Natural killer cell (primary cell): ENCODE measurements around the gene ASCC2. TPM values are rescaled to one million over a fixed set of nuclear protein-coding genes. Genes with fewer than 3 reads are reported as not detected.

Experiments
- ATAC-seq, 3 donors: fragments of 150-1000 bp in 2 of 3; fragments of 200-7000 bp in 1 of 3; cut with Tn5 transposase; 1 replicate in 1 of 3; 2 replicates in 2 of 3; pipeline ENCODE4 v1.10.0; 2021; ENCODE audit warnings: mild to moderate bottlenecking in 2 of 3, moderate library complexity in 2 of 3
- DNase-seq, 2 donors: peaks; one replicate each; pipeline versions ENCODE4 v3.0.0 to v3.0.0-alpha.2; 2013 to 2021; ENCODE audit warnings: mixed read lengths in 1 of 2
- H3K27ac ChIP-seq: one replicate; pipeline ENCODE4 v1.5.1; 2013; ENCODE audit warnings: mild to moderate bottlenecking, low read length
- H3K27me3 ChIP-seq: one replicate; pipeline ENCODE4 v1.6.1; 2013; ENCODE audit warnings: low read length; ENCODE audit not compliant: control insufficient read depth, insufficient read depth
- H3K36me3 ChIP-seq: one replicate; pipeline ENCODE4 v1.6.1; 2013; ENCODE audit warnings: low read length; ENCODE audit not compliant: control insufficient read depth, insufficient read depth
- H3K4me1 ChIP-seq: one replicate; pipeline ENCODE4 v1.6.1; 2013; ENCODE audit warnings: low read length; ENCODE audit not compliant: control insufficient read depth, insufficient read depth
- H3K4me3 ChIP-seq: one replicate; pipeline ENCODE4 v1.5.1; 2013; ENCODE audit warnings: low read length
- H3K9me3 ChIP-seq: one replicate; pipeline ENCODE4 v1.6.1; 2013; ENCODE audit warnings: low read length; ENCODE audit not compliant: control insufficient read depth, insufficient read depth
- H3K27ac Mint-ChIP-seq, 2 donors: one replicate each; pipeline ENCODE4 v1.8.0; 2022; ENCODE audit warnings: mild to moderate bottlenecking in 2 of 2, mixed read lengths in 2 of 2, moderate library complexity in 1 of 2
- H3K27me3 Mint-ChIP-seq, 2 donors: one replicate each; pipeline ENCODE4 v1.8.0; 2022; ENCODE audit warnings: low read depth in 2 of 2, mixed read lengths in 2 of 2
- H3K36me3 Mint-ChIP-seq: one replicate; pipeline ENCODE4 v1.8.0; 2022; ENCODE audit warnings: mixed read lengths
- H3K4me1 Mint-ChIP-seq, 2 donors: one replicate each; pipeline ENCODE4 v1.8.0; 2022; ENCODE audit warnings: mixed read lengths in 2 of 2
- H3K4me3 Mint-ChIP-seq: one replicate; pipeline ENCODE4 v1.8.0; 2022; ENCODE audit warnings: mild to moderate bottlenecking, moderate library complexity, mixed read lengths
- H3K9me3 Mint-ChIP-seq, 2 donors: one replicate each; pipeline ENCODE4 v1.8.0; 2022; ENCODE audit warnings: mixed read lengths in 2 of 2
- WGBS: methylation state at CpG from one replicate; pipeline ENCODE4 v1.1.7; 2013; ENCODE audit warnings: missing lambda C conversion rate; ENCODE audit not compliant: insufficient coverage; 5-methylcytosine and 5-hydroxymethylcytosine counted together
- intact Hi-C: fragments of 100-400 bp; cut with micrococcal nuclease; formaldehyde crosslinking; loops from one replicate; pipeline ENCODE4 v1.14.2; 2022
- total RNA-seq, 4 donors: library from RNA; stranded (reverse); fragments of 120-200 nt in 1 of 4; gene quantifications; one replicate each; pipeline versions ENCODE4 v1.2.3 to v1.2.4, GENCODE V29; 2013 to 2022
- TF ChIP-seq, protein P1 (sequence below): fragments of 200-600 bp; IDR thresholded peaks from one replicate; pipeline ENCODE4 v1.8.0; 2022; ENCODE audit warnings: antibody characterized with exemption

The ASCC2 gene
- total RNA-seq, 3 donors from 2014 or later (not counting 1 experiment from before 2014, with no cell fraction given) = 102 to 130 (median 128) TPM

GRCh38 chr22:29819501-29819900, 18.6 kb downstream of the ASCC2 start:
- Histone ChIP-seq H3K4me1 (no peaks in the 10 kb centered on the region), H3K9me3 (no peaks in the 10 kb centered on the region), H3K4me3 (no peak overlapping the region), H3K27ac (no peak overlapping the region), H3K36me3 (peaks cover 79% of the 10 kb centered on the region), H3K27me3 (no peaks in the 10 kb centered on the region)
- TF ChIP-seq, protein P1, sequence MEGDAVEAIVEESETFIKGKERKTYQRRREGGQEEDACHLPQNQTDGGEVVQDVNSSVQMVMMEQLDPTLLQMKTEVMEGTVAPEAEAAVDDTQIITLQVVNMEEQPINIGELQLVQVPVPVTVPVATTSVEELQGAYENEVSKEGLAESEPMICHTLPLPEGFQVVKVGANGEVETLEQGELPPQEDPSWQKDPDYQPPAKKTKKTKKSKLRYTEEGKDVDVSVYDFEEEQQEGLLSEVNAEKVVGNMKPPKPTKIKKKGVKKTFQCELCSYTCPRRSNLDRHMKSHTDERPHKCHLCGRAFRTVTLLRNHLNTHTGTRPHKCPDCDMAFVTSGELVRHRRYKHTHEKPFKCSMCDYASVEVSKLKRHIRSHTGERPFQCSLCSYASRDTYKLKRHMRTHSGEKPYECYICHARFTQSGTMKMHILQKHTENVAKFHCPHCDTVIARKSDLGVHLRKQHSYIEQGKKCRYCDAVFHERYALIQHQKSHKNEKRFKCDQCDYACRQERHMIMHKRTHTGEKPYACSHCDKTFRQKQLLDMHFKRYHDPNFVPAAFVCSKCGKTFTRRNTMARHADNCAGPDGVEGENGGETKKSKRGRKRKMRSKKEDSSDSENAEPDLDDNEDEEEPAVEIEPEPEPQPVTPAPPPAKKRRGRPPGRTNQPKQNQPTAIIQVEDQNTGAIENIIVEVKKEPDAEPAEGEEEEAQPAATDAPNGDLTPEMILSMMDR = no peak
- Mint-ChIP-seq H3K9me3 (no peaks in the 10 kb centered on the region), H3K4me1 (no peaks in the 10 kb centered on the region), H3K4me3 (no peak overlapping the region), H3K36me3 (peaks cover 11% of the 10 kb centered on the region), H3K27ac (peak overlapping the region in 1 of 2 donors; percentile 24), H3K27me3 (no peaks in the 10 kb centered on the region)
- ATAC-seq = no peak
- 100% methylated on average over 2 of the region's 2 CpGs for whole genome bisulfite sequencing
- intact Hi-C loops = no loop called here
- no peak for DNase-seq

- Mint-ChIP-seq H3K9me3 (no peaks in the 10 kb centered on the region), H3K36me3 (peaks cover 9% of the 10 kb centered on the region), H3K27ac (peak overlapping the region in 1 of 2 donors; percentile 21), H3K4me1 (no peaks in the 10 kb centered on the region), H3K27me3 (no peaks in the 10 kb centered on the region), H3K4me3 (no peak overlapping the region)
- ATAC-seq (no peak), DNase-seq (no peak)
- H3K27ac ChIP-seq = no peak overlapping the region
- H3K4me1 ChIP-seq = no peaks in the 10 kb centered on the region
- H3K27me3 ChIP-seq = no peaks in the 10 kb centered on the region
- TF ChIP-seq, protein P1 = no peak
- intact Hi-C loops = no loop called here
- WGBS = no CpG with 5 or more reads among the region's 1 CpG
- no peaks in the 10 kb centered on the region for H3K9me3 ChIP-seq
- H3K4me3 ChIP-seq = no peak overlapping the region
- H3K36me3 ChIP-seq = peaks cover 84% of the 10 kb centered on the region
Measured at GRCh38 chr22:29817724-29818123, 20.4 kb downstream of the ASCC2 start.

DNA sequence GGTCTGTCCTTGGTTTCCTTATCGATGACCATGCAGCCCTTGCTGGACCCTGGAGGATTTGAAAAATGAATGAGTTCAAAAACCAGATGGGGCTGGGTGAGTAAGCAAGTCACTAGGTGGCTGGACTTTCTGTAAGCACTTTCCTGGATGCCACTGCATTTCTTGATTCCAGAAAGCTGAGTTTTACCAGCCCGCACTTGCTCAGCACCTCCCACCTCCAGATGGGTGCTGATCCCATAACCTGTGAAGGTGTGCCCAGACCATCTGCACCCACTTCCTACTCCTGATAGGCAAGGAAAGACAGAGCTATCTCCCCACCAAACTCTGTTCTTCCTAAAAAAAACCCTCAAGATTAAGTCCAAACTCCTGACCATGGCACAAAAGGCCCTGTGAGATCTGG, 21.1 kb downstream of the ASCC2 start:
- no peaks in the 10 kb centered on the region for H3K9me3 Mint-ChIP-seq
- H3K27ac Mint-ChIP-seq = peak overlapping the region in 1 of 2 donors; percentile 21
- intact Hi-C loops = no loop called here
- H3K36me3 ChIP-seq = peaks cover 85% of the 10 kb centered on the region
- no peak for ATAC-seq
- H3K27ac ChIP-seq = no peak overlapping the region
- no peaks in the 10 kb centered on the region for H3K27me3 ChIP-seq
- no peak for DNase-seq
- no peak overlapping the region for H3K4me3 ChIP-seq
- WGBS = 94% methylated on average over 2 of the region's 2 CpGs
- H3K27me3 Mint-ChIP-seq = no peaks in the 10 kb centered on the region
- no peaks in the 10 kb centered on the region for H3K4me1 ChIP-seq
- peaks cover 14% of the 10 kb centered on the region for H3K36me3 Mint-ChIP-seq
- no peaks in the 10 kb centered on the region for H3K4me1 Mint-ChIP-seq
- H3K9me3 ChIP-seq = no peaks in the 10 kb centered on the region
- TF ChIP-seq, protein P1 = no peak
- no peak overlapping the region for H3K4me3 Mint-ChIP-seq

DNA sequence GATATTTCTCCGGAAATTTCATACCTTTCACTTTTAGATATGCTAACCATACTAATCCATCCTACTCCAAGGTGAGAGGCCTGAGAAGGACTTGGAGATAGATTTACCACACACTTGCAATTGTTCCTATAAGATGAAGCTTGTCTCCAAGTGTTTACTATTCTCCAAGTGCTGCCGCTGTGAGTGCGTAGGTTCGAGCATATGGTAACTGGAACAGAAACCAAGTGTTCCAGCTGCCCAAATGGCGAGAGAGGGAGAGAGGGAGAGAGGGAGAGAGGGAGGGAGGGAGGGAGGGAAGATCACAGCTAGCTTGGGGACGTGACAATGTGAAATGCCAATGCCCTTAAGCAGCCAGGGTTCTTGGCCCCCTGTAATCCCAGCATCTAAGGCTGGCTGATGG, 21.5 kb downstream of the ASCC2 start:
- Mint-ChIP-seq H3K27ac (no peak overlapping the region), H3K4me1 (no peaks in the 10 kb centered on the region)
- intact Hi-C loops = no loop called here

More for the DNA sequence above, 21.5 kb downstream of the ASCC2 start:
- ATAC-seq (no peak), DNase-seq (no peak)
- Histone ChIP-seq H3K27me3 (no peaks in the 10 kb centered on the region), H3K4me3 (no peak overlapping the region), H3K9me3 (no peaks in the 10 kb centered on the region), H3K27ac (no peak overlapping the region), H3K36me3 (peaks cover 85% of the 10 kb centered on the region), H3K4me1 (no peaks in the 10 kb centered on the region)
- Mint-ChIP-seq H3K27me3 (no peaks in the 10 kb centered on the region), H3K9me3 (no peaks in the 10 kb centered on the region), H3K36me3 (peaks cover 18% of the 10 kb centered on the region), H3K4me3 (no peak overlapping the region)
- TF ChIP-seq, protein P1 = no peak
- 96% methylated on average over 5 of the region's 6 CpGs for WGBS
